ENCODE data around the gene TMEM217.

The TMEM217 gene

GRCh38 chr6:37279366-37280134 lies 21.6 kb upstream of the TMEM217 start:
- no peak for FAIRE-seq

DNA sequence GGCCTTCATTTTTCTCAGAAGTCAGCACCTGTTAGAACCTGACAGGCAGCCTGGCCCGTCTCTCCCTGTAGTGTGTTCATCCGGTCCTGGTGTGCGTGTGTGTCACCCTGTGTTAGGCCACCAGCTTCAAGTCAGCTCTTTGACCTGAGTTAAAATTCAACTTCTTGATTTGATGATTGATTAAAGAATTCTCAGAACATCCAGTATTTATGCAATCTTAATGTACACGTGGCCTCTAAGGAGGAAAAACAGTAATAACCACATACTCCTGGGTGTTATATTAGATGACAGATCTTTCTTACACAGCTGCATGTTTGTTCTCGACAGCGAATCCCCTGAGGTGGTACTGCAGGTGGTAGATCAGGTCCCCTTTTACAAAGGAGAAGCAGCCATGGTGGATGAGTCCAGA lies 19.1 kb upstream of the TMEM217 start:
- no peak for FAIRE-seq

GRCh38 chr6:37275350-37275749 lies 17.4 kb upstream of the TMEM217 start:
- FAIRE-seq = no peak

GRCh38 chr6:37273690-37274089 lies 15.7 kb upstream of the TMEM217 start:
- FAIRE-seq = no peak

DNA sequence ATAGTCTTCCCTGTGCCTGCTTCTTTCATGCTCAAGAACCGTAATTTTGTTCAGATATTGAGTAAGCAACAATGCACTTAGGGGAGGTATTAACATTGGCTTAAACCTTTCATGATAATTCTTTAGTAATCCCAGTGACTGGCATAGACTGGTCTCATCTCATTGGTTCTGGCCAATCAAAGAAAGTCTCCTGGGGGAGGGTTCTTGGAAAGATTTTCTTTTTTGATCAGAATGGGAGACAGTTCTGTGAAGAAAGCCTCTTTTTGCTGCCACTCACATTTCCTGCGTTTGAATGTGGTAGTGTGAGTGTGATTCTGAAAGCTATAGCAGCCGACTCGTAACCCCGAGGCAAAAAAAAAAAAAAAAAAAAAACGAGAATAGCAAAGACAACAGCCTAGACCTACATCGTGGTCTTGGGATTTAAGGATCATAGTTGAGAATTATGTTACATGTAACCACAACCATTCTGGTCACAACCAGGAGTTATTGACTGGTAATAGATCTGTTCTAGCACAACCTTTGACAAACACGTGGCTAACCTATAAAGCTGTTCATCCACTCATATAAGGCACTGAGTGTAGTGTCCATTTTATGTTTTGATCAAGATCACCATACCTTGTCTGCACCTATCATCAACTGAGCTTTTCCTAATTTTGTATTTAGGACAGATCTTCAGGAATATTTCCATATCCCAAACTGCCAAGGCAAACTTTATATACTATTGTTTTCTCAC lies 15.1 kb upstream of the TMEM217 start:
- no peak for FAIRE-seq

GRCh38 chr6:37269105-37269504 lies 11.2 kb upstream of the TMEM217 start:
- no peak for FAIRE-seq

DNA sequence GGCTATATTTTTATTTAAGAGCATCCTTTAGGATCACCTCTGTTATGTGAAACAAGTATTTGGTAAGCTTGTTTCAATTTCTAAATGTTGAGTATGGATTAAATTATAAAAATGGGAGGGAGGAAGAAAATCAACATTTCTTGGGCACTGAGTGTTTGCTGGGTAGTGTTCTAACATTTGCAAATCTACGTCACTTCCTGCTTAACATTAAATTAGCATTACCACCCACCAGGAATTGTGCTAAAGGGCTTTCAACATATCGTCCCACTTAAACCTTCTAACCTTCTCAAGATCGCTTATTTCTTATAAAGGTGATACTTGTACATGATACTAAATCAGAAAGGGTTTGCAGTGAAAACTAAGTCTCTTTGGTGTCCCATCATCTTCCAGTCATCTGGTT lies 7.9 kb upstream of the TMEM217 start:
- no peak for FAIRE-seq

DNA sequence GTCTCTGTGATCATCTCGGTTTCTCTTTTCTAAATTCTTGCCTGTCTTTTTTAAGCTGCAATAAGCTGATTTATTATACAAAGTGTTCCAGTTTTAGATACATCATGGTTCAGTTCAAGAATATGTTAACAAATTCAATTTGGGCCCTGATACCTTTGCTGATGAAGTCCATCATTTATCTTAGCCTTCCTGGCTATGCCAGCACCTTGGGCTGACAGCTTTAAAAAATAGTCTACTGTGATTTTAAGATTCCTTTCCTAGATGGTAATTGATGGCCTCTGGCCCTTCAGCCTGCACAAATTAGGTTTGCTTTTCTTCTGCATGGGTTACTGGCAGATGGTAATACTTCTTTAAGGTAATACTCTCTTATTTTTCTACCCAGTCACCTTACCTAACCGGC lies 7.1 kb upstream of the TMEM217 start:
- FAIRE-seq = no peak

DNA sequence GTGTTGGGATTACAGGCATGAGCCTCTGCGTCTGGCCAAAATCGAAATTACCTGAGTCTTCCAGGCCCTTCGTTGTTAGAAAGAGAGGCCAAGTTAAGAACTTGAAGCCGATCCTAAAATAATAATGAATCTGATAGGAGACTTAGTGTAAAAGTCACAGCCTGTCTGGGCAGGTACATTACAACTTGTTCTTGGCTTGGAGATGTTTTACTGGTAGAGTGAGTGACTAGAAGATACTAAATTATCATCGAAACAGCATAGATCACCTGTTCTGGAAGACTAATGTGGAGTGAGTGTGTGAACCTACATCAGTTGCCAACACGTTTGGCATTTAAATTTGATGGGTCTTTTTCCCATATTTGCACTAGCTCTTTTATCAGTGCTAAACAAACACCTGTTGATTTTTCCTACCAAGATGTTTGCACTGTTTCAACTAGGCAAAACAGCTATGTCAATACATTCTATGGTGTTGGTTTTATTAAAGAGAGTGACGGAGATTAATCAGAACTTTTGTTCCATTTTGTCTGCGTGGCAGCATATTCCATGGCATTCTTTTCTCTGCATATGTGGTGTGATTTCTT lies 4.6 kb upstream of the TMEM217 start:
- FAIRE-seq = no peak

DNA sequence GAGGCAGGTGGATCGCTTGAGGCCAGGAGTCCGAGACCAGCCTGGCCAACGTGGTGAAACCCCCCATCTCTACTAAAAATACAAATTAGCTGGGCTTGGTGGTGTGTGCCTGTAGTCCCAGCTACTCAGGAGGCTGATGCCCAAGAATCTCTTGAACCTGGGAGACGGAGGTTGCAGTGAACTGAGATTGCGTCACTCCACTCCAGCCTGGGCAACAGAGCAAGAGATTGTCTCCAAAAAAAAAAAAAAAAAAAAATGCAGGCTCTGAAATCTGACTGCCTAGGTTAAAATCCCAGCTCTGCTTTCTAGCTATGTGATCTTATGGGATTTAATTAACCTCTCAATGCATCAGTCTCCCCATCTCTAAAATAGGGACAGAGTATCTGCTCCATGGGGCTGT lies 3.3 kb upstream of the TMEM217 start:
- no peak for FAIRE-seq

GRCh38 chr6:37260444-37260843 lies 2.5 kb upstream of the TMEM217 start:
- no peak for FAIRE-seq

DNA sequence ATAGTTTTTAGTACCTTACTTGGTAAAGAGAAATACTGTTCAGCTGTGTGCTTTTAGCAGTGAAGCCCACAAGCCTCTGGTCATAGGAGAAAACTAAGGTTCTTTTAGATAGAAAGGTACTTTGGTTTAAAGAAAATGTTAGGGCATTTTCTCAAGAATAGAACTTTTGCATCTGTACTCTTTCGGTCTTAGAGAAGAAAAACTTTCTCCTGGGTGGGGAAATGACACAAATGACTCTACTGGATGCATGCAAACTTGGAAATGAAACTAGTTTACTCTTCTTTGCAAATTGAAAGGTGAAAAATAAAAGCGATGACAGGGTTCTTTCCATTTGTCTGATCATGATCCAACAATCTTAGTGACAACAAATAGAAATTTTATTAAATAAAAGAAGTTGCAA lies 2.1 kb upstream of the TMEM217 start:
- no peak for FAIRE-seq

GRCh38 chr6:37259191-37259590 lies 1.2 kb upstream of the TMEM217 start:
- no peak for FAIRE-seq

DNA sequence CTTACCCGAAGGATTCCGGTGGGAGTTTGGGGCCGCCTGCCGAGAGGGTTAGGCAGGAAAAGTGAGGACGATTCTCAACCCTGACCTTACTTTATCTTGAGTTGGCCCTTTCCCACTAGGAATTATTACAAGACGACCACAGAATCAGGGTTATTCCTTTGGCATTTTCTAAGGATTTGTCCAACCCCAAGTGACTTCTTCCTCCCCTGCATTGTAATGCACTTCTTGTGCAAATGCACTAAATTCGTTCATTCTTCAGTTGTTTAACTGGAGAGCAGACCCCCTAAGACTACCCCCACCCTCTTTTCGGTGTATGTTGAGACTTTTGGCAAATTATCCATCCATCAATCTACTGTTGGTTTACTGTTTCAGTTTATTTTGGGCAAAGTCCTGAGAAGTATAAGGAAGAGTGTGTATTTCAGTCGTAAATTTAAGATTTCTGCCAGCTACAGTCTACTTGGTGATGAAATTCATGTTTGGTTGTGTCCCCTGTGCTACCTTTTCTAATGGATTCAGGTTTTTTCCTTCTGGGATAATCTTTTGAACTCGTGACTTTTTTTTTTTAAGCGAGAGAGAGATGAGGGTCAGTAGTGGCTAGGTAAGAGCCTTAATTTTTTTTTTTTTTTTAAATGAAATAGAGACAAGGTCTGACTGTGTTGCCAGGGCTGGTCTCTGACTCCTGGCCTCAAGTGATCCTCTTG lies 611 bp upstream of the TMEM217 start:
- no peak for FAIRE-seq

DNA sequence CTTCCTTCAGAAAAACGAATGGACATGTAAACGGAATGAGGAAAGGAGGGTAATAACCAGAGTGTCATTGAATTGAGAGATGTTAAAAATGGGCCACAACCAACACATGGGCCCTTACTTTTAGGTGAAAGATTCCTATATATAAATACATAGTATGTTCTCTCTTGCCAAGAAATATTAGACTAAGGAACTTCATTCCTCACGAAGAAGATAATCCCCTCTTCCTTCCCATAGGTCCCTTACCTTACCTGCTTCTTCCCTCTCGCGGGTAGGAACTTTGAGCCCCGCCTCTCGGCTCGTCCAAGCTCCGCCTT lies 667 bp downstream of the TMEM217 start:
- FAIRE-seq = no peak

GRCh38 chr6:37256692-37257319 lies 1.1 kb downstream of the TMEM217 start:
- FAIRE-seq = no peak

GRCh38 chr6:37254881-37255280 lies 3.1 kb downstream of the TMEM217 start:
- FAIRE-seq = no peak

GRCh38 chr6:37253486-37254007 lies 4.4 kb downstream of the TMEM217 start:
- FAIRE-seq = no peak

GRCh38 chr6:37251211-37251780 lies 6.6 kb downstream of the TMEM217 start:
- no peak for FAIRE-seq

- FAIRE-seq = no peak
Measured at GRCh38 chr6:37244430-37245310, 13.3 kb downstream of the TMEM217 start.

DNA sequence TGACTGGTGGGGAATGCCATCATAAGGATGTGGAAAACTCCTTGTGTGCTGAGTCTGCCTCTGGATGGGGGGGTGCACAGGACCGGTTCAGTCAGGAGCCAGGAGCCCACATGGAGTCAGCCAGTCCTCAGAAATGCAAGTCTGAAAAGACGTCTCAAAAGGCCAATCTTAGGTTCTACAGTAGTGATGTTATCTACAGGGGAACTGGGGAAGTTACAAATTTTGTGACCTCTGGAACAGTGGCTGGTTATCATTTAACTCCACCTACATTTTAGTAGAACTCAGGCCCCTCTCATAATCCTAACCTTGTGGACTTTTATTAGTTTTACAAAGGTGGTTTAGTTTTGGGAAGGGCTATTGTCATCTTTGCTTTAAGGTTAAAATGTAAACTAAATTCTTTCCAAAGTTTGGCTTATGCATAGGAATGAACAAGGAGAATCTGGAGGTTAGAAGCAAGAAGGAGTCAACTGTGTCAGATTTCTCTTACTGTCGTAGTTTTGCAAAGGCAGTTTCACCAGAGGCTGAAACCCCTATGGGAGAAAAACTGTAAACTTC lies 14.1 kb downstream of the TMEM217 start:
- FAIRE-seq = no peak

Measured in A204.1 (cell line).